Activated CD8-positive, alpha-beta T cell treated with anti-CD3 and anti-CD28 coated beads for 36 hours (primary cell): ENCODE data around the gene C1QTNF6. TPM values are rescaled to one million over a fixed set of nuclear protein-coding genes. Genes with fewer than 3 reads are reported as not detected.

Experiments used
- ATAC-seq: fragments of 200-7000 bp; cut with Tn5 transposase; one replicate; pipeline ENCODE4 v1.10.0; 2021; ENCODE audit warnings: mild to moderate bottlenecking, moderate library complexity
- CTCF ChIA-PET: fragments of 350-600 bp; sonication (Branson Sonifier 250); formaldehyde crosslinking; loops from one replicate; lab custom pipeline; 2021; ENCODE audit warnings: antibody characterized with exemption; lab: Charles Lee
- POLR2A ChIA-PET: fragments of 350-600 bp; sonication (Branson Sonifier 250); formaldehyde crosslinking; loops from one replicate; lab custom pipeline; 2021; ENCODE audit warnings: antibody characterized with exemption; lab: Charles Lee
- DNase-seq: peaks from one replicate; pipeline ENCODE4 v3.0.0-alpha.2; 2020
- H3K27ac Mint-ChIP-seq: one replicate; pipeline ENCODE4 v1.8.0; 2021; ENCODE audit warnings: mild to moderate bottlenecking, mixed read lengths
- H3K27me3 Mint-ChIP-seq: one replicate; pipeline ENCODE4 v1.8.0; 2021; ENCODE audit warnings: mixed read lengths
- H3K36me3 Mint-ChIP-seq: one replicate; pipeline ENCODE4 v1.8.0; 2021; ENCODE audit warnings: low read depth, mixed read lengths
- H3K4me1 Mint-ChIP-seq: one replicate; pipeline ENCODE4 v1.8.0; 2021; ENCODE audit warnings: low read depth, mixed read lengths
- H3K4me3 Mint-ChIP-seq: one replicate; pipeline ENCODE4 v1.8.0; 2021; ENCODE audit warnings: mild to moderate bottlenecking, moderate library complexity, mixed read lengths
- H3K9me3 Mint-ChIP-seq: one replicate; pipeline ENCODE4 v1.8.0; 2021; ENCODE audit warnings: mixed read lengths
- CTCF ChIP-seq: fragments of 200-600 bp; IDR thresholded peaks from one replicate; pipeline ENCODE4 v1.8.0; 2022; ENCODE audit warnings: antibody characterized with exemption, mild to moderate bottlenecking
- intact Hi-C: fragments of 100-400 bp; cut with micrococcal nuclease; formaldehyde crosslinking; loops from one replicate; pipeline ENCODE4 v1.10.0; 2022
- total RNA-seq, 2 experiments: library from RNA; stranded (reverse); gene quantifications; one replicate each; pipeline ENCODE4 v1.2.3, GENCODE V29; 2021

The C1QTNF6 gene
- total RNA-seq, 2 experiments from 2014 or later, result 6.4 TPM

- TF ChIP-seq CTCF, result no peak
- ChIA-PET POLR2A (interaction anchor here (1.1 to 9.2 kb wide), 2 partner anchors 10 to 75 kb away, joined by 3 to 122 read pairs; no protein-coding TSS in a partner anchor), CTCF (interaction anchor here (8.0 kb wide), 1 partner anchor 10 kb away, joined by 119 read pairs; no protein-coding TSS in a partner anchor)
- Mint-ChIP-seq H3K4me3 (no peak overlapping the region), H3K9me3 (peaks cover 16% of the 10 kb centered on the region), H3K27me3 (no peaks in the 10 kb centered on the region), H3K36me3 (peaks cover 22% of the 10 kb centered on the region), H3K4me1 (peaks cover 66% of the 10 kb centered on the region), H3K27ac (no peak overlapping the region)
- intact Hi-C loops, result no loop called here
- DNase-seq (no peak), ATAC-seq (no peak)
Observed at GRCh38 chr22:37153901-37154300, 34.1 kb downstream of the C1QTNF6 start.

GRCh38 chr22:37151401-37151800 lies 36.6 kb downstream of the C1QTNF6 start:
- no peak for TF ChIP-seq CTCF
- Mint-ChIP-seq H3K4me3 (no peak overlapping the region), H3K4me1 (peaks cover 59% of the 10 kb centered on the region), H3K27me3 (no peaks in the 10 kb centered on the region), H3K27ac (peak overlapping the region; percentile 19), H3K9me3 (peaks cover 16% of the 10 kb centered on the region), H3K36me3 (peaks cover 47% of the 10 kb centered on the region)
- no peak for ATAC-seq
- POLR2A ChIA-PET, result interaction anchor here (1.6 to 9.2 kb wide), 4 partner anchors 12 to 92 kb away, joined by 5 to 122 read pairs (median 32); partner anchors contain the start of gene RAC2
- intact Hi-C loops, result no loop called here
- no peak for DNase-seq
- CTCF ChIA-PET, result interaction anchor here (5.5 to 8.0 kb wide), 3 partner anchors 13 to 47 kb away, joined by 49 to 119 read pairs (median 63); no protein-coding TSS in a partner anchor

GRCh38 chr22:37150701-37151100 lies 37.3 kb downstream of the C1QTNF6 start:
- ATAC-seq (no peak), DNase-seq (no peak)
- intact Hi-C loops, result no loop called here
- Mint-ChIP-seq H3K27ac (peak overlapping the region; percentile 93), H3K4me1 (peaks cover 59% of the 10 kb centered on the region), H3K27me3 (no peaks in the 10 kb centered on the region), H3K4me3 (peak overlapping the region; percentile 87), H3K9me3 (peaks cover 16% of the 10 kb centered on the region), H3K36me3 (peaks cover 54% of the 10 kb centered on the region)
- ChIA-PET CTCF (interaction anchor here (0.6 to 8.0 kb wide), 8 partner anchors 13 to 108 kb away, joined by 3 to 119 read pairs (median 8); no protein-coding TSS in a partner anchor), POLR2A (interaction anchor here (1.3 to 15.9 kb wide), 7 partner anchors 13 to 92 kb away, joined by 4 to 321 read pairs (median 23); partner anchors contain the start of gene RAC2)
- no peak for TF ChIP-seq CTCF

- DNase-seq (no peak), ATAC-seq (no peak)
- intact Hi-C loops, result loop anchor here (2.0 to 10.0 kb wide), 2 partner anchors 26 to 46 kb away; no protein-coding TSS in a partner anchor
- no peak for TF ChIP-seq CTCF
- Mint-ChIP-seq H3K4me1 (peaks cover 60% of the 10 kb centered on the region), H3K27me3 (no peaks in the 10 kb centered on the region), H3K36me3 (peaks cover 68% of the 10 kb centered on the region), H3K9me3 (peaks cover 12% of the 10 kb centered on the region), H3K4me3 (peak overlapping the region; percentile 87), H3K27ac (peak overlapping the region; percentile 93)
- ChIA-PET POLR2A (interaction anchor here (0.7 to 15.9 kb wide), 25 partner anchors 9 to 96 kb away, joined by 3 to 321 read pairs (median 7); partner anchors contain the start of gene RAC2), CTCF (interaction anchor here (0.8 to 8.0 kb wide), 15 partner anchors 15 to 443 kb away, joined by 3 to 119 read pairs (median 3); no protein-coding TSS in a partner anchor)
Observed at GRCh38 chr22:37148742-37149665, 39.0 kb downstream of the C1QTNF6 start.
